ENCODE results near the gene DNAJC18. TPM values are rescaled to one million over a fixed set of nuclear protein-coding genes. Genes with fewer than 3 reads are reported as not detected.

DNAJC18 gene
- total and polyA plus RNA-seq, 2 of the 4 experiments (the other 2 are of a cell fraction), result 8.5 to 11.1 TPM

GRCh38 chr5:139473105-139473504, 33.8 kb upstream of the DNAJC18 start:
- Histone ChIP-seq H3K4ac (ENCODE audit: low read depth, low read length) (peak overlapping the region; percentile 80), H4K20me1 (ENCODE audit: insufficient read depth, low read length) (no peaks in the 10 kb centered on the region; the same call in 1 of the 2 replicates), H2BK5ac (ENCODE audit: low read depth, low read length, poor library complexity, severe bottlenecking) (no peak overlapping the region), H3K79me1 (ENCODE audit: low read depth in 1 of 2, low read length in 2 of 2) (peaks cover 3 to 22% of the 10 kb centered on the region in 2 experiments; a peak in 2 of 4 replicates), H3K36me3 (ENCODE audit: control insufficient read depth, insufficient read depth, low read length) (peaks cover 14% of the 10 kb centered on the region), H3K23ac (ENCODE audit: low read depth, low read length) (no peak overlapping the region), H2AK9ac (replicated peaks; ENCODE audit: low read depth, low read length, poor library complexity) (peak overlapping the region; percentile 67), H3K4me2 (ENCODE audit: low read depth, low read length) (0 out of 2 replicates have a peak overlapping the region, but pooled peaks have one; percentile 12), H2BK120ac (ENCODE audit: low read depth, low read length) (peak overlapping the region; percentile 67; the same call in 1 of the 2 replicates), H3K4me1 (ENCODE audit: control insufficient read depth, insufficient read depth, low read length) (peaks cover 27% of the 10 kb centered on the region), H3K27ac (ENCODE audit: insufficient read depth, low read length) (no peak overlapping the region), H2BK15ac (ENCODE audit: low read depth, low read length) (no peak overlapping the region), H2BK20ac (ENCODE audit: low read depth, low read length) (peak overlapping the region; percentile 51), H3K18ac (ENCODE audit: low read depth, low read length) (peak overlapping the region; percentile 39; the same call in 1 of the 2 replicates), H3K14ac (replicated peaks; ENCODE audit: low read depth, low read length) (peak overlapping the region; percentile 55), H4K5ac (ENCODE audit: low read depth, low read length) (peak overlapping the region; percentile 78), H4K91ac (ENCODE audit: insufficient read depth, low read depth, low read length) (0 out of 2 replicates have a peak overlapping the region, but pooled peaks have one; percentile 46), H3K9me1 (ENCODE audit: insufficient read depth, low read length) (peaks cover 24% of the 10 kb centered on the region), H2AK5ac (ENCODE audit: low read depth, low read length) (peak overlapping the region; percentile 75; the same call in 1 of the 2 replicates), H3K9me3 (ENCODE audit: control insufficient read depth, insufficient read depth, low read length) (no peaks in the 10 kb centered on the region), H3K56ac (ENCODE audit: extremely low read depth, insufficient read depth, low read length) (no peak overlapping the region), H2AFZ (replicated peaks; ENCODE audit: low read length, poor library complexity) (peak overlapping the region; percentile 49), H4K8ac (ENCODE audit: low read depth in 2 of 2, low read length in 2 of 2) (peak overlapping the region; percentile 51 to 58; a peak in 2 of 4 replicates), H3K9ac (ENCODE audit: low read depth, low read length) (no peak overlapping the region), H3K27me3 (ENCODE audit: control insufficient read depth, insufficient read depth, low read length) (no peaks in the 10 kb centered on the region), H3K4me3 (ENCODE audit: insufficient read depth, low read depth, low read length) (no peak overlapping the region)
- CTCF ChIA-PET, result no interaction called here
- no peak for TF ChIP-seq BHLHE40 (IDR thresholded peaks at IDR 0.05; ENCODE audit: low read depth, low read length)
- no peak for TF ChIP-seq CHD1 (IDR thresholded peaks at IDR 0.05; ENCODE audit: low read depth, low read length)
- TF ChIP-seq USF2 (IDR thresholded peaks at IDR 0.05; ENCODE audit: low read depth, low read length), result no peak
- TF ChIP-seq POLR2A (IDR thresholded peaks at IDR 0.05; ENCODE audit: low read depth, low read length), result no peak
- TF ChIP-seq CEBPB (IDR thresholded peaks at IDR 0.05; ENCODE audit: low read depth, low read length), result no peak
- TF ChIP-seq NFE2L2 (IDR thresholded peaks at IDR 0.05; ENCODE audit: low read depth, low read length), result no peak
- no peak for TF ChIP-seq MAFK (IDR thresholded peaks at IDR 0.05; ENCODE audit: low read depth, low read length)
- no peak for TF ChIP-seq MAZ (IDR thresholded peaks at IDR 0.05; ENCODE audit: borderline replicate concordance, low read depth, low read length)
- no peak for TF ChIP-seq RAD21 (IDR thresholded peaks at IDR 0.05; ENCODE audit: low read length)
- TF ChIP-seq RCOR1 (IDR thresholded peaks at IDR 0.05; ENCODE audit: insufficient replicate concordance, low read length), result no peak
- TF ChIP-seq RFX5 (IDR thresholded peaks at IDR 0.05; ENCODE audit: low read depth, low read length), result no peak
- dilution Hi-C loops (cut with HindIII; ENCODE audit: low sequenced_read_pairs, unreplicated experiment) (no loop called here), in situ Hi-C loops (cut with MboI; ENCODE audit: low sequenced_read_pairs) (no loop called here), intact Hi-C loops (cut with micrococcal nuclease) (no loop called here)
- DNase-seq (no peak), ATAC-seq (ENCODE audit: low read depth) (no peak)
- WGBS, 2 experiments (ENCODE audit: extremely low coverage in 2 of 2, insufficient read length in 1 of 2), result 90% methylated on average over 2 of the region's 8 CpGs; no CpG with 5 or more reads in 1 of the 2 experiments
- BruUV-seq (replicated peaks), result no TSS peak
- POLR2A ChIA-PET (ENCODE audit: unreplicated experiment), result no interaction called here
